GM23248 (cell line): ENCODE measurements around the gene ALG9. TPM values are rescaled to one million over a fixed set of nuclear protein-coding genes. Genes with fewer than 3 reads are reported as not detected.

ENCODE experiments used
- DNase-seq: peaks from one replicate; pipeline ENCODE4 v3.0.0-alpha.2; 2015
- H2AFZ ChIP-seq: fragments of 200-600 bp; sonication (generic); 2 replicates; pipeline ENCODE4 v1.6.1; 2016; ENCODE audit warnings: antibody characterized with exemption
- H3F3A ChIP-seq: fragments of 200-600 bp; sonication (generic); 2 replicates; pipeline ENCODE4 v1.6.1; 2016; ENCODE audit warnings: mild to moderate bottlenecking, antibody characterized with exemption, mixed run types; ENCODE audit not compliant: insufficient read depth
- H3K27ac ChIP-seq: fragments of 200-600 bp; sonication (generic); 2 replicates; pipeline ENCODE4 v1.5.1; 2016; ENCODE audit warnings: mild to moderate bottlenecking
- H3K27me3 ChIP-seq: fragments of 200-600 bp; sonication (generic); replicated peaks from 2 replicates; pipeline ENCODE4 v1.6.1; 2016; ENCODE audit warnings: mild to moderate bottlenecking; ENCODE audit not compliant: insufficient read depth
- H3K36me3 ChIP-seq: fragments of 200-600 bp; sonication (generic); 2 replicates; pipeline ENCODE4 v1.6.1; 2016; ENCODE audit warnings: low read depth, mild to moderate bottlenecking
- H3K4me1 ChIP-seq: fragments of 200-600 bp; sonication (generic); 2 replicates; pipeline ENCODE4 v1.6.1; 2016; ENCODE audit warnings: mild to moderate bottlenecking; ENCODE audit not compliant: insufficient read depth
- H3K4me2 ChIP-seq: fragments of 200-600 bp; sonication (generic); one replicate; pipeline ENCODE4 v1.6.1; 2016; ENCODE audit warnings: mild to moderate bottlenecking; ENCODE audit not compliant: unreplicated experiment
- H3K4me3 ChIP-seq: fragments of 200-600 bp; sonication (generic); 2 replicates; pipeline ENCODE4 v1.5.1; 2016; ENCODE audit warnings: mild to moderate bottlenecking
- H3K79me2 ChIP-seq: fragments of 200-600 bp; sonication (generic); 2 replicates; pipeline ENCODE4 v1.6.1; 2016; ENCODE audit warnings: mild to moderate bottlenecking; ENCODE audit not compliant: insufficient read depth
- H3K9ac ChIP-seq: fragments of 200-600 bp; sonication (generic); 2 replicates; pipeline ENCODE4 v1.6.1; 2016; ENCODE audit warnings: mild to moderate bottlenecking
- H3K9me2 ChIP-seq: fragments of 200-600 bp; sonication (generic); 2 replicates; pipeline ENCODE4 v1.6.1; 2016; ENCODE audit warnings: mixed run types, mild to moderate bottlenecking, moderate library complexity; ENCODE audit not compliant: insufficient read depth
- H3K9me3 ChIP-seq: fragments of 200-600 bp; sonication (generic); one replicate; pipeline ENCODE4 v1.6.1; 2017; ENCODE audit warnings: low read depth
- H4K20me1 ChIP-seq: fragments of 200-600 bp; sonication (generic); 2 replicates; pipeline ENCODE4 v1.6.0; 2016; ENCODE audit not compliant: insufficient read depth
- EZH2 ChIP-seq: fragments of 200-600 bp; sonication (generic); IDR thresholded peaks from 2 replicates; pipeline ENCODE4 v1.6.1; 2018; ENCODE audit warnings: antibody characterized with exemption, mild to moderate bottlenecking; ENCODE audit not compliant: insufficient read depth, poor library complexity, severe bottlenecking
- EZH2phosphoT487 ChIP-seq: fragments of 200-600 bp; sonication (generic); IDR thresholded peaks from 2 replicates; pipeline ENCODE4 v1.6.1; 2018; ENCODE audit warnings: antibody characterized with exemption, moderate library complexity, mild to moderate bottlenecking, low read depth; ENCODE audit not compliant: insufficient read depth
- WGBS, 2 experiments: methylation state at CpG; one replicate each; pipeline ENCODE4 v1.1.6; 2015 to 2017; ENCODE audit warnings: low lambda C conversion rate in 2 of 2, low coverage in 1 of 2; ENCODE audit errors: missing lambda C conversion rate in 2 of 2; 5-methylcytosine and 5-hydroxymethylcytosine counted together
- in situ Hi-C: fragments of 300-500 bp; cut with MboI; formaldehyde crosslinking; loops from 2 replicates; pipeline ENCODE4 v1.15.0; 2020
- polyA plus RNA-seq: library from polyadenylated mRNA; unstranded; fragments of >200 nt; fragmentation: Nextera tagmentation; extraction: Ambion mirVana; gene quantifications from 2 replicates; pipeline ENCODE4 v1.2.1, GENCODE V29; 2016
- total RNA-seq: library from RNA; depleted of rRNA; stranded (reverse); fragments of >200 nt; shearing (Covaris generic); gene quantifications from 2 replicates; pipeline ENCODE4 v1.2.3, GENCODE V29; 2014

Gene ALG9
- total and polyA plus RNA-seq, 2 experiments from 2014 or later: 24.5 to 36.3 TPM

DNA sequence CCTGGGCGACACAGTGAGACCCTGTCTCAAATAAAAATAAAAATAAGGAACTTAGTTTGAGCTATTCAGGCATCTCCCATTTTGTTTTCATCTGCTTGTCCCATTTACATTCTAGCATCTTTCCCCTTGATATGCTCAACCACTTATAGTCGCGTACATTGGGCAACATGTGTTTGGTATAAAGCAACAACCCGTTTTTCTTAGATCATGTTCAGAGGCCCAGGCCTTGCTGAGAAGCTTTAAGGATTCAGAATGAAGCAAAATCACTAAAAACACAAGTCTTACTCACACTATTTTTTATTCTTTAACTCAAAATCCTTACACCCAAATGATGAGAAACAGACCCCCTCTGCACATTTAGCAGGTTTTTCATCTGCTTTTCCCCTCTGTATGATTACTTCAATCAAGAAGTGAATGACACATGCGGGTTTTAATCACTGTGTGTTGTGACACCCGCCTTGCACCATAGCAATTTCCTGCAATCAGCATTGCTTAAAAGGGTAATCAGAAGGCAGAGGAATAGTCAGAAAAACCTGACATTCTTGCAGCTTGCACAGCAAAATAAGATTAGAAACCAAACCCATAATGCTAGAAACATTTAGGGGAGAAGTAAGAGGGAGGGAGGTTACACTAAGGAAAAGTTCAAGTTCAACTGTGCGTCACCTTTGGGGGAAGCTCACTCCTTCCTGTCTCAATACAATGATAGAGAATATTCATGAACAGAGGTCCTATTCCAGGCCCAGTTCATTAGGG lies 25.9 kb downstream of the ALG9 start:
- H3K79me2 ChIP-seq: no peaks in the 10 kb centered on the region
- no peaks in the 10 kb centered on the region for H3K27me3 ChIP-seq
- peak; percentile 19 for DNase-seq
- no peak overlapping the region for H3K4me2 ChIP-seq
- no peak for TF ChIP-seq EZH2
- no peak for TF ChIP-seq EZH2phosphoT487
- H3K4me1 ChIP-seq: peaks cover 31% of the 10 kb centered on the region
- no peak overlapping the region for H2AFZ ChIP-seq
- 74 to 75% methylated on average over 7 of the region's 7 CpGs for WGBS, 2 experiments
- in situ Hi-C loops: loop anchor here (10.0 kb wide), 1 partner anchor 391 kb away; no protein-coding TSS in a partner anchor
- peaks cover 15% of the 10 kb centered on the region for H3K36me3 ChIP-seq
- no peaks in the 10 kb centered on the region for H4K20me1 ChIP-seq
- no peak overlapping the region for H3K4me3 ChIP-seq
- H3K27ac ChIP-seq: peak overlapping the region; percentile 70
- H3K9me3 ChIP-seq: no peaks in the 10 kb centered on the region
- H3F3A ChIP-seq: peaks cover 51% of the 10 kb centered on the region
- no peaks in the 10 kb centered on the region for H3K9me2 ChIP-seq
- peak overlapping the region; percentile 61; the same call in 1 of the 2 replicates for H3K9ac ChIP-seq

DNA sequence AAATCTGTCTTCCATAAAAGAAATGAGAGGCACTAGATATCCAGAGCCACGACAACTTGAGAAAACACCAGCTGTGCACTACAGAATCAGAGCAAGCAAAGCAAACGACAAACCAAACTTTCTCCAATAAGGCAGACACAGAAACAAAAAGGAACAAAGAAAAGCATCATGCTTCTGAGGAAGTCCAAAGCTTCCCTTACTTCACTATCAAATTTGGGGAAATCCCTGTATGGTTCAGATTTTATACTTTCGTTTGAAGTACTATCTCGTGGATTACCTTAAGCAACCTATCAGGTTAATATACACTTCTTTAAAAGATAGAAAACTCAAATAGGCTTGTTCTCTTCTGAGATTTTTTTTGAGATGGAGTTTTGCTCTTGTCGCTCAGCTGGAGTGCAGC lies 27.7 kb downstream of the ALG9 start:
- no peak for TF ChIP-seq EZH2phosphoT487
- TF ChIP-seq EZH2: no peak
- in situ Hi-C loops: loop anchor here (5.0 to 10.0 kb wide), 2 partner anchors 246 to 389 kb away; no protein-coding TSS in a partner anchor
- Histone ChIP-seq H2AFZ (no peak overlapping the region), H3F3A (peaks cover 51% of the 10 kb centered on the region), H3K4me2 (no peak overlapping the region), H3K27ac (no peak overlapping the region), H3K27me3 (no peaks in the 10 kb centered on the region), H3K36me3 (peaks cover 15% of the 10 kb centered on the region), H3K9me2 (no peaks in the 10 kb centered on the region), H3K9ac (no peak overlapping the region), H3K9me3 (no peaks in the 10 kb centered on the region), H3K79me2 (no peaks in the 10 kb centered on the region), H4K20me1 (no peaks in the 10 kb centered on the region), H3K4me3 (no peak overlapping the region), H3K4me1 (peaks cover 39% of the 10 kb centered on the region)
- no peak for DNase-seq
- 92 to 97% methylated on average over 5 of the region's 5 CpGs for WGBS, 2 experiments

DNA sequence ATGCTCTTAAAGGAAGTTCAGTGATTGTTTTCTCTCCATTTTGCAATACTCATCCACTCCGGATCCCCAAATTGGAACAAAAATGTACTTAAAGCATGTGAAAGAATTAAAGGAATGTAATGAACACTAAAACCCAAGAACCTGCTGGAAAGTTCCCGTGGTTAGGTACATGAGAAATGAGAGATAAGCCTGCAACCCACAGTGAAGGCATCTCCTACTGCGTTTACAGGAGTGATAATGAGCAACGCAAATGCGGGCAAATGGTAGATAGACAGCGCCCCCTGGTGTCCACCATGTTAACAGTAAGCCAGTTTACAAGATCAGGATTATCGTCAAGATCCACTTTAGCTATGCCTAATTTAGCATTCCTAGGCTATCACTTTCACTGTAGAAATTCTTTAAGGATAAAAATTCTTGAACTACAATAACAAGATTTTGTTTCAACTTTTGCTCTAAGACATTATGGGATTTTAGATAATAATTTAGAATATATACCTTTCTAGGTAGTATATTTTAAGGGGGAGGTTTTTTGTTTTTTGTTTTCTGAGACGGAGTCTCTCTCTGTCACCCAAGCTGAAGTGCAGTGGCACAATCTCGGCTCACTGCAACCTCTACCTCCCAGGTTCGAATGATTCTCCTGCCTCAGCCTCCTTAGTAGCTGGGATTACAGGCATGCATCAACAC lies 29.9 kb downstream of the ALG9 start:
- peak overlapping the region; percentile 53 for H3K4me2 ChIP-seq
- H3K9ac ChIP-seq: peak overlapping the region; percentile 27
- no peaks in the 10 kb centered on the region for H3K27me3 ChIP-seq
- WGBS, 2 experiments: 13 to 15% methylated on average over 10 of the region's 10 CpGs
- no peaks in the 10 kb centered on the region for H3K79me2 ChIP-seq
- H3F3A ChIP-seq: peaks cover 33% of the 10 kb centered on the region
- H4K20me1 ChIP-seq: no peaks in the 10 kb centered on the region
- no peak overlapping the region for H3K4me3 ChIP-seq
- TF ChIP-seq EZH2phosphoT487: no peak
- TF ChIP-seq EZH2: no peak
- H3K27ac ChIP-seq: peak overlapping the region; percentile 48
- in situ Hi-C loops: loop anchor here (5.0 to 10.0 kb wide), 2 partner anchors 244 to 387 kb away; no protein-coding TSS in a partner anchor
- H3K4me1 ChIP-seq: peaks cover 36% of the 10 kb centered on the region
- peaks cover 15% of the 10 kb centered on the region for H3K36me3 ChIP-seq
- peak; percentile 88 for DNase-seq
- H3K9me2 ChIP-seq: no peaks in the 10 kb centered on the region
- H2AFZ ChIP-seq: peak overlapping the region; percentile 50
- no peaks in the 10 kb centered on the region for H3K9me3 ChIP-seq

GRCh38 chr11:111840143-111840542 lies 31.2 kb downstream of the ALG9 start:
- Histone ChIP-seq H3K27me3 (no peaks in the 10 kb centered on the region), H4K20me1 (no peaks in the 10 kb centered on the region), H3K79me2 (no peaks in the 10 kb centered on the region), H3F3A (peaks cover 19% of the 10 kb centered on the region; the same call in 1 of the 2 replicates), H3K4me2 (no peak overlapping the region), H3K4me3 (no peak overlapping the region), H3K36me3 (peaks cover 24% of the 10 kb centered on the region), H3K9ac (0 out of 2 replicates have a peak overlapping the region, but pooled peaks have one; percentile 27), H3K9me2 (no peaks in the 10 kb centered on the region), H2AFZ (no peak overlapping the region), H3K4me1 (peaks cover 27% of the 10 kb centered on the region), H3K9me3 (no peaks in the 10 kb centered on the region), H3K27ac (0 out of 2 replicates have a peak overlapping the region, but pooled peaks have one; percentile 48)
- in situ Hi-C loops: loop anchor here (5.0 to 10.0 kb wide), 2 partner anchors 243 to 385 kb away; no protein-coding TSS in a partner anchor
- TF ChIP-seq EZH2 (no peak), EZH2phosphoT487 (no peak)
- 100% methylated on average over 1 of the region's 1 CpG for WGBS, 2 experiments
- DNase-seq: peak; percentile 38
